ENCODE results near the gene SFMBT2. TPM values are rescaled to one million over a fixed set of nuclear protein-coding genes. Genes with fewer than 3 reads are reported as not detected.

The SFMBT2 gene
- total and polyA plus RNA-seq, 12 donors: 3.7 to 17.9 (median 12.7) TPM

GRCh38 chr10:7248148-7248547 is 162.7 kb downstream of the SFMBT2 start:
- Histone ChIP-seq H3K4me1 (replicated peaks in 1 of 2) (no peaks in the 10 kb centered on the region), H3K36me3 (replicated peaks in 1 of 2) (peaks cover 0 to 6% of the 10 kb centered on the region in 2 donors), H3K27me3 (no peaks in the 10 kb centered on the region), H3K4me3 (no peak overlapping the region), H3K27ac (no peak overlapping the region), H3K9me3 (replicated peaks in 1 of 3) (no peaks in the 10 kb centered on the region)
- 93 to 98% (median 97%) methylated on average over 8 of the region's 8 CpGs for WGBS, 4 donors
- no peak for DNase-seq
- intact Hi-C loops (cut with DNase I): no loop called here
- TF ChIP-seq POLR2A (IDR thresholded peaks at IDR 0.05) (no peak), CTCF (IDR thresholded peaks at IDR 0.05) (no peak)

GRCh38 chr10:7245505-7245904 is 165.3 kb downstream of the SFMBT2 start:
- intact Hi-C loops (cut with DNase I): no loop called here
- WGBS, 4 donors: 90 to 94% (median 92%) methylated on average over 4 of the region's 4 CpGs
- Histone ChIP-seq H3K4me3 (no peak overlapping the region), H3K9me3 (replicated peaks in 1 of 3) (no peaks in the 10 kb centered on the region), H3K36me3 (replicated peaks in 1 of 2) (peaks cover 0 to 6% of the 10 kb centered on the region in 2 donors), H3K27ac (no peak overlapping the region), H3K4me1 (replicated peaks in 1 of 2) (no peaks in the 10 kb centered on the region), H3K27me3 (no peaks in the 10 kb centered on the region)
- no peak for DNase-seq
- TF ChIP-seq CTCF (IDR thresholded peaks at IDR 0.05) (no peak), POLR2A (IDR thresholded peaks at IDR 0.05) (no peak)

GRCh38 chr10:7243873-7244272 is 167.0 kb downstream of the SFMBT2 start:
- Histone ChIP-seq H3K9me3 (replicated peaks in 1 of 3) (no peaks in the 10 kb centered on the region), H3K36me3 (replicated peaks in 1 of 2) (peaks cover 0 to 6% of the 10 kb centered on the region in 2 donors), H3K27ac (no peak overlapping the region), H3K4me3 (no peak overlapping the region), H3K27me3 (no peaks in the 10 kb centered on the region), H3K4me1 (replicated peaks in 1 of 2) (no peaks in the 10 kb centered on the region)
- no peak for TF ChIP-seq CTCF (IDR thresholded peaks at IDR 0.05)
- no peak for TF ChIP-seq POLR2A (IDR thresholded peaks at IDR 0.05)
- no peak for DNase-seq
- intact Hi-C loops (cut with DNase I): no loop called here
- WGBS, 4 donors: 56 to 77% (median 64%) methylated on average over 3 of the region's 3 CpGs

GRCh38 chr10:7243139-7243538 is 167.7 kb downstream of the SFMBT2 start:
- Histone ChIP-seq H3K27me3 (no peaks in the 10 kb centered on the region), H3K4me3 (no peak overlapping the region), H3K4me1 (replicated peaks in 1 of 2) (no peaks in the 10 kb centered on the region), H3K9me3 (replicated peaks in 1 of 3) (no peaks in the 10 kb centered on the region), H3K27ac (no peak overlapping the region), H3K36me3 (replicated peaks in 1 of 2) (peaks cover 0 to 4% of the 10 kb centered on the region in 2 donors)
- no peak for TF ChIP-seq CTCF (IDR thresholded peaks at IDR 0.05)
- no peak for TF ChIP-seq POLR2A (IDR thresholded peaks at IDR 0.05)
- WGBS, 4 donors: 78 to 97% (median 95%) methylated on average over 6 of the region's 6 CpGs
- DNase-seq: no peak
- intact Hi-C loops (cut with DNase I): no loop called here
